GM21367 (cell line): Measurements from ENCODE around the gene SOAT2.
"Not testable (repeated sequence)": the region's sequence is repeated elsewhere in the genome, so short reads cannot be mapped to it uniquely, and the experiment has no call there.

Experiments used
- ATAC-seq: cut with Tn5 transposase; IDR thresholded peaks from one replicate; pipeline ENCODE4 v1.9.1; 2021; ENCODE audit not compliant: unreplicated experiment

SOAT2 gene

GRCh38 chr12:53131844-53132243, 28.6 kb downstream of the SOAT2 start:
- no peak for ATAC-seq

DNA sequence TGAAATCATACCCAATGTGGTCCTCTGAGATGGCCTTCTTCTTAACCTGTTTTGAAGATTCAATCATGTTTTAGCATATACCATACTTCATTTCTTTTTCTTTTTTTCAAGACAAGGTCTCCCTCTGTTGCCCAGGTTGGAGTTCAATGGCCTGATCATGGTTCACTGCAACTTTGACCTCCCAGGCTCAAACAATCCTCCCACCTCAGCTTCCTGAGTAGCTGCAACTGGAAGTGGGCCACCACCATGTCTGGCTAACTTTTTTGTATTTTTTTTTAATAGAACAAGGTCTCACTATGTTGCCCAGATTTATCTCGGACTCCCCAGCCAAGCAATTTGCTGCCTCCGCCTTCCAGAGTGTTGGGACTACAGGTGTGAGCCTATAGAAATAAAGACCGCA, 30.4 kb downstream of the SOAT2 start:
- no peak for ATAC-seq

DNA sequence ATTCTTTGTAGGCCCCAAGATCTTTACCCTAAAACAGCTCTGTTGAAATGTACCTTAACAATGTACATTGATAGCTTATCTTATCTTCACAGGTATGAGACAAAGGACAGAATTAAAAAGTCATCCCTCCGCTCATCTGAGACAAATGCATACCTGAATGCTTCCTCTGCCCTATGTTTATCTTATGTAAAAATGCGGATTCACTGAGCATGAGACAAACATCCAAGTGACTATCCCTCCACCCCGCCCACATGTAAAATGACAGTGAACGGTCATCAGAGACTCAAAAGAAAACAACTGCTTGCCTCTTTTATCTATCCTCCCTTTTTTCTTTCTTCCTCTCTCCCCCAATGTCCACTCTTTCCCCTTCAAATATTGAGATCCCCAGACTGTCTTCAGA, 40.1 kb downstream of the SOAT2 start:
- no peak for ATAC-seq

- no peak for ATAC-seq
Observed at GRCh38 chr12:53145383-53146260, 42.3 kb downstream of the SOAT2 start.

GRCh38 chr12:53147181-53147580, 43.9 kb downstream of the SOAT2 start:
- no peak for ATAC-seq

- no peak for ATAC-seq
Observed at GRCh38 chr12:53147653-53148052, 44.4 kb downstream of the SOAT2 start.

GRCh38 chr12:53151039-53151438, 47.8 kb downstream of the SOAT2 start:
- ATAC-seq: no peak

DNA sequence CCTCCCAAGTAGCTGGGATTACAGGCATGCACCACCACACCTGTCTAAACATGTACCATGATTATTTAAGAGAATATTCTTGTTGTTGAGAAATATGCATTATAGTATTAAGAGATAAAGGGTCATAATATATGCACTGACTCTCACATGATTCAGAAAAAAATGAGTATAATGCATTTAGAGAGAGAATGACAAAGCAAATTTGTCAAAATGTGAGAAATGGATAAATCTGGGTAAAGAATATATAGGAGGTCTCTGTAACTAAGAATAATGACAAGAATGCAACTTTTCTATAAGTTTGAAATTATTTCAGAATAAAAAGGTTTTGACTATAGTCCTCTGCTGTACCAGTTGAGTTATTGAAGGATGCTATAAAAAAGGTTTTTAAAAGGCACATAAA, 49.1 kb downstream of the SOAT2 start:
- ATAC-seq: no peak

DNA sequence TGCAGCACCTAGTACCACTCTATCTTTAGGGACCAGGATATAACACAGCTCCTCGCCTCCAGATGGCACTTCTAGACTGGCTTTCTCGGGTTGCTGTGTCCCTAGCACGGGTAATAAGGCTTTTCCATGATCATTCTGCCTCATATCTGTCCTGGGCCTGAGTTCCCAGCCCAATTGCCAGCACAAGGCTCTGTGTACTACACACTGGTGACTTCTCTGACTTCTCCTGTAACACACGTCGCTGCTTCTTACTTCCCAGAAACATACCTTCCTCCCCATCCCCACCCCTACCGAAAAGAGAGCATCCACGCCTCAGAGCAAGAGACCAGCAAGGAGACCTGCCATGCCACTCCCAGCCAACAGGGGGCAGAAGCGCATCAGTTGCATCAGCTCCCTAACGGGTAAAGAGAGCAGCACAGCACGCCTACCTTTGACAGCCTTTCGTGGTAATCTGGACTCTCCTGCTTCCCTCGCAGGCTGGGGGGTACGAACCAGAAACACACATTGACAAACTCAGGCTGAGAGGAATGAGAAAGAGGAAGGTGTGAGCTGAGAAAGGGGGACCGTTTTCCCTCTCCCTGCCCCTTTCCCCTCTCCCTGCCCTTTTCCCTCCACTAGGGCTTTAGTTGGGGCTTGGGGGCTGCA, 56.0 kb downstream of the SOAT2 start:
- no peak for ATAC-seq

GRCh38 chr12:53160000-53160399, 56.7 kb downstream of the SOAT2 start:
- no peak for ATAC-seq

- ATAC-seq: no peak
Observed at GRCh38 chr12:53160673-53161072, 57.4 kb downstream of the SOAT2 start.

DNA sequence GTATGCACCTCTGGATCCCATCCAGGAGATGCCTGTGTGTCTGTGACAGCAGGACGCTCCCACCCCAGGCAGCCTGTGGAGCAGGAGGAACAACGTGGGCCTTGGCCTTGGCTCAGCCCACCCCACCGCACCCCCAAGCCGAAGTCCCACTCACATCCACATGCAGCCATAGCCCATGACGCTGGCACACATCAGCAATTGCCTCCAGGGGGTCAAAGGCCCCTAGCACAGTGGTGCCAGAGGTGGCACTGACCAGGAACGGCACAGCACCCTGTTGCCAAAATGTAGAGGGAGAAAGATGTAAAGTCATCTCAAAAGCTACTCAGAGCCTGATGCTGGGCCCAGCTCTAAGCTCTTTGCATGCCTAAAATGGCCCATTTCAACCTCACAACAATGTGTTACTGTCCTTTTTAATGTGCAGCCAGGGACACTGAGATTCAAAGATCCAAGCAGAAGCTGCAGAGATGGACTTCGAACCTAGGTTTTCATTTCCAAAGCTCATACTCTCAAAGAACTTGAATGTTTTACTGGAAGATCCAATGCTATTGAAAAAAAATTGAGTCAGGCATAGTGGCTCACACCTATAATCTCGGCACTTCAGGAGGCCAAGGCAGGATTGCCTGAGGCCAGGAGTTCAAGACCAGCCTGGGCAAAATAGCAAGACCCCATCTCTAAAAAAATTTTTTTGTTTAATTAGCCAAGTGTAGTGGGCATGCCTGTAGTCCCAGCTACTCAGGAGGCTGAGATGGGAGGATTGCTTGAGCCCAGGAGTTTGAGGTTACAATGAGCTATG, 58.0 kb downstream of the SOAT2 start:
- ATAC-seq: no peak

GRCh38 chr12:53163008-53163407, 59.7 kb downstream of the SOAT2 start:
- ATAC-seq: not testable (repeated sequence)

DNA sequence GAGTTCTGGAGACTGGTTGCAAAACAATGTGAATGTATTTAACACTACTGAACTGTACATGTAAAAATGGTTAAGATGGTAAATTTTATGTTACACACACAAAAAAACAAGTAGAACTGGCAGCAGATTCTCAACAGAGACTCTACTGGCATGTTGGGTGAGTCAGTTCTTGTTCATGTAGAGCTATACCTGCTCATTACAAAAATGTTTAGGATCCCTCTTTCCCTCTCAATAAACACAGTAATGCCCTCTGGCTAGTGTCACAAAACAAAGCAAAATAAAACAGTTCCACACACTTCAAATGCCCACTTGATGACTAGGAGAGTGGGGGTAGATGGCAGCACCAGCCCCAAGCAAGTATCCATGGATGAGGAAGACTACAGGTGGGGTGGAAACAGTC, 63.6 kb downstream of the SOAT2 start:
- ATAC-seq: no peak

GRCh38 chr12:53169644-53170043, 66.4 kb downstream of the SOAT2 start:
- ATAC-seq: no peak

DNA sequence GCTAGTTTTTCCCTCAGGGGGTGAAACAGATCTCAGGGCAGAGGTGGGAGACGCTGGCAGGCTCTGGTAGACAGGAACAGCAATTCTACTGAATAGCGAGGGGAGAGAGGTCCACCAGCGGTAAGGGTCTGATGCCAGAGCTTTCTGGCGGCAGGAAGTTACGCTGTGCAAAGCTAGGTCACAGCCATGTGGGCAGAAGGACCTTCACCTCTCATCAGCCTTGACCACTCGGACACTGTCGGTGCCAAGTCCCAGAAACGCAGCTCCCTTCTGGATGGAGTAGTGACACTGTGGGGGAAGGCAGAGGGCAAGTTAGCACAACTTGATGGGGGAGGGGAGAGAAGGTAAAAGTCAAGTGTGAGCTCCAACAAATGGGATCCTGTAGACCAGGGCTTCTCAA, 66.9 kb downstream of the SOAT2 start:
- no peak for ATAC-seq

DNA sequence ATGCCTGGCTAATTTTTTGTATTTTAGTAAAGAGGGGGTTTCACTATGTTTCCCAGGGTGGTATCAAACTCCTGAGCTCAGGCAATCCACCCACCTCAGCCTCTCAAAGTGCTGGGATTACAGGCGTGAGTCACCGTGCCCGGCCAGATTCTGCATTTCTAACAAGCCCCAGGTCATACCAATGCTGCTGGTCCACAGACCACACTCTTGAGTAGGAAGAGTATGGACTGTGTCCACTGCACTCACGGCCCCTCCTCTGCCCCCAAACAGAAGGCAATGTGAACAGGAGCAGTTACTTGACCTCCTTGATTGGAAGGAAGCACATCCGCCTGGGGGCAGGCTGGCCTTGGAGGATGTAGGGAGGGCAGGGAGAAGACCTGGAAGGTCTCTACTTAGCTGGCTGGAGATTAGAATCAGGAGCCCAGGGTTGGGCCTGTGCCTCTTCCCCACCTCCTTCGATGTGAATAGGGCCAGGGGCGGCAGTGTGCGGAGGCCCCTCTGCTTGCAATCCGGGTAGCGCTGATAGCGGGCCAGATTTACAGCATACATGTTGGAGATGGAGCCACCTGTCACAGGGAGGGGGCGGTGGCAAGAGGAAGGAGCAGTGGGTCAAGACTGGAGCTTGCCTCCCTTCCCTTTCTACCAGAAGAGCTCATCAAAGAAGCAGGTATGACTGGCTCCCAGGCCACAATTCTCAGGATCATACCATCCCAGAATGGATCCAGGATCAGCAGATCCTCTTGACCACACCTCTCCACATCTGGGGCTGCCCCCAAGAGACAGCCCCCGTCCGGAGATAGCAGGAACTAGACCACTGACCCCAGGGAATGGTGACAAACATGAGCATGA, 67.8 kb downstream of the SOAT2 start:
- no peak for ATAC-seq

DNA sequence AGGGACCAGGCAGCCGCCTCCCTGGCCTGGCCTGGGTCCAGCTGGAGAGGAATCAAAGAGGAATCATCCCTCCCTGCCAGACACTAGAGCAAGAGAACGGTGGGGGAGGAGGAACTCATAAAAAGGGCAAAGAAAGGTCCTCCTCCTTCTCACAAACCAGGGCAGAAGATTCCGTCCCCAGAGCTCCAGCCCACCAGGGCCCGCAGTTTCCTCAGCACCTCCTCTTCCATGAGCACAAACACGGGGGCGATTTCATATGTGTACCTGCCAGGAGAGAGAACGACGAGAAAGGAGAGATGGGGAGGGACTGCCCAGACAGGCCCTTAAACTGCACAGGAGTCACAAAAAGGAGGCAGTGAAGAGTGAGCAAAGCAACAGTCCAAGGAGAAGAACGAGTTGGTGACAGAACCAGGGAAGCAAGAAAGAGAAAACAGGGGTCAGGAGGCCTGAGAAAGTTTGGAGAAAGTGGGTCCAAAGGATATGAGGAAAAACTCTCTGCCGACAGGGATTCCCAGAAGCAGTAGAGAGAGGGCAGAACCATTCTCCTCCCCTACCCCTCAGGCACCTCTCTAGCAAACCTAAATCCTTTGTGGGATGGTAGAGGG, 68.5 kb downstream of the SOAT2 start:
- no peak for ATAC-seq

GRCh38 chr12:53172352-53172751, 69.1 kb downstream of the SOAT2 start:
- no peak for ATAC-seq

DNA sequence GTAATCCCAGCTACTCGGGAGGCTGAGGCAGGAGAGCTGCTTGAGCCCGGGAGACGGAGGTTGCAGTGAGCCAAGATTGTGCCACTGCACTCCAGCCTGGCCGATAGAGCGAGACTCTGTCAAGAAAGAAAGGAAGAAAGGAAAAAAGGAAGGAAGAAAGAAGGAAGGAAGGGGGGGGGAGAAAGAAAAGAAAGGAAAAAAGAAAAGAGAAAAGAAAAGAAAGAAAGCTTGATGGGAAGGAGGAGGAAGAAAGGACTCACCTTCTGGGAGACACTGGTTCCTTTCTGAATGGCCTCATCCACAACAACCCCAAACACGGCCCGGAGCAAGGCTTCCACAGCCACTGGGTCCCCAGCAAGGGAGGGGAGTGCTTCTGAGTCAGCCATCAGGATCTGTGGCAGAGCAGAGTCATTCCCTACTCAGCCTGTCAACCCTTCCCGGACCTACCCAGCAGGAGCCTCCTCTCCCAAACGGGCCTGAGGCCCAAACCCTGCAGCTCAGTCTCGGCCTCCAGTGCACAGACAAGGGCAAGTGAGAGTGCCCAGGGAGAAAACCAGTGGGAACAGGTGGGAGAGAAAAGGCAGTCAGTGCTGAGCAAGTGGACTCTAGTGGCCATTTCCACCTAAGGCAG, 69.9 kb downstream of the SOAT2 start:
- no peak for ATAC-seq
